Tibial artery (tissue), 4 donors: ENCODE data around the gene NID1.

Source experiments
- DNase-seq, 2 donors: peaks; one replicate each; pipeline ENCODE4 v3.0.0-alpha.2; 2019
- H3K27ac ChIP-seq, 2 donors: fragments of 200-600 bp; sonication (generic) in 1 of 2; 1 replicate in 1 of 2; 2 replicates in 1 of 2; pipeline ENCODE4 v1.5.1; 2018 to 2019; ENCODE audit warnings: mild to moderate bottlenecking in 1 of 2
- H3K27me3 ChIP-seq, 2 donors: fragments of 200-600 bp; sonication (generic) in 1 of 2; one replicate each; pipeline versions ENCODE4 v1.5.1 to v1.6.0; 2016 to 2019
- H3K36me3 ChIP-seq, 3 donors: fragments of 200-600 bp; sonication (generic) in 2 of 3; one replicate each; pipeline ENCODE4 v1.5.1; 2016 to 2019; ENCODE audit warnings: mild to moderate bottlenecking in 2 of 3
- H3K4me1 ChIP-seq, 4 donors: fragments of 200-600 bp; sonication (generic) in 2 of 4; 1 replicate in 3 of 4; 2 replicates in 1 of 4; pipeline ENCODE4 v1.5.1; 2016 to 2019
- H3K4me3 ChIP-seq, 2 donors: fragments of 200-600 bp; sonication (generic) in 1 of 2; 1 replicate in 1 of 2; 2 replicates in 1 of 2; pipeline ENCODE4 v1.5.1; 2018 to 2019; ENCODE audit warnings: mild to moderate bottlenecking in 2 of 2
- H3K9me3 ChIP-seq, 3 donors: fragments of 200-600 bp; sonication (generic) in 1 of 3; one replicate each; pipeline ENCODE4 v1.5.1; 2016 to 2019
- CTCF ChIP-seq, 2 experiments: fragments of 200-600 bp in 1 of 2; fragments of 450-650 bp in 1 of 2; IDR thresholded peaks; one replicate each; pipeline ENCODE4 v1.5.1; 2017 to 2019; ENCODE audit warnings: antibody characterized with exemption in 2 of 2, mild to moderate bottlenecking in 1 of 2, moderate library complexity in 1 of 2
- intact Hi-C: fragments of 100-400 bp; cut with DNase I; formaldehyde crosslinking; loops from one replicate; pipeline ENCODE4 v1.15.0; 2023; ENCODE audit warnings: low total_unique reads

NID1 gene

GRCh38 chr1:236016782-236017400, 48.0 kb downstream of the NID1 start:
- Histone ChIP-seq H3K4me1 (peaks cover 0 to 9% (median 0%) of the 10 kb centered on the region in 4 donors), H3K9me3 (no peaks in the 10 kb centered on the region), H3K4me3 (no peak overlapping the region), H3K27ac (peak overlapping the region in 1 of 2 donors; percentile 45), H3K27me3 (no peaks in the 10 kb centered on the region), H3K36me3 (peaks cover 59 to 80% (median 71%) of the 10 kb centered on the region in 3 donors)
- no peak for TF ChIP-seq CTCF (IDR thresholded peaks at IDR 0.05)
- peak in 1 of 2 donors; percentile 37 for DNase-seq
- intact Hi-C loops = no loop called here

- no peaks in the 10 kb centered on the region for H3K27me3 ChIP-seq
- H3K36me3 ChIP-seq = peaks cover 62 to 80% (median 71%) of the 10 kb centered on the region in 3 donors
- intact Hi-C loops = no loop called here
- peaks cover 0 to 9% (median 0%) of the 10 kb centered on the region in 4 donors for H3K4me1 ChIP-seq
- H3K27ac ChIP-seq = peak overlapping the region; percentile 31 to 45
- no peak for TF ChIP-seq CTCF (IDR thresholded peaks at IDR 0.05)
- no peaks in the 10 kb centered on the region for H3K9me3 ChIP-seq
- peak; percentile 77 to 87 for DNase-seq
- no peak overlapping the region for H3K4me3 ChIP-seq
These were observed 48.8 kb downstream of the NID1 start for GRCh38 chr1:236016083-236016482.

GRCh38 chr1:236015539-236015938, 49.4 kb downstream of the NID1 start:
- H3K9me3 ChIP-seq = no peaks in the 10 kb centered on the region
- TF ChIP-seq CTCF (IDR thresholded peaks at IDR 0.05) = no peak
- intact Hi-C loops = no loop called here
- H3K36me3 ChIP-seq = peaks cover 62 to 80% (median 71%) of the 10 kb centered on the region in 3 donors
- no peak overlapping the region for H3K4me3 ChIP-seq
- H3K27ac ChIP-seq = peak overlapping the region; percentile 31 to 45
- peaks cover 0 to 12% (median 0%) of the 10 kb centered on the region in 4 donors for H3K4me1 ChIP-seq
- DNase-seq = peak in 1 of 2 donors; percentile 48
- no peaks in the 10 kb centered on the region for H3K27me3 ChIP-seq

GRCh38 chr1:236013330-236013729, 51.6 kb downstream of the NID1 start:
- DNase-seq = no peak
- no peaks in the 10 kb centered on the region for H3K27me3 ChIP-seq
- no peaks in the 10 kb centered on the region for H3K9me3 ChIP-seq
- H3K4me3 ChIP-seq = no peak overlapping the region
- TF ChIP-seq CTCF (IDR thresholded peaks at IDR 0.05) = no peak
- H3K36me3 ChIP-seq = peaks cover 56 to 79% (median 78%) of the 10 kb centered on the region in 3 donors
- H3K4me1 ChIP-seq = peaks cover 0 to 15% (median 0%) of the 10 kb centered on the region in 4 donors
- H3K27ac ChIP-seq = no peak overlapping the region
- intact Hi-C loops = no loop called here

GRCh38 chr1:236011641-236012040, 53.2 kb downstream of the NID1 start:
- H3K9me3 ChIP-seq = no peaks in the 10 kb centered on the region

More at GRCh38 chr1:236011641-236012040, 53.2 kb downstream of the NID1 start:
- H3K36me3 ChIP-seq = peaks cover 58 to 82% (median 81%) of the 10 kb centered on the region in 3 donors
- DNase-seq = no peak
- intact Hi-C loops = no loop called here
- H3K4me3 ChIP-seq = no peak overlapping the region
- no peak for TF ChIP-seq CTCF (IDR thresholded peaks at IDR 0.05)
- H3K27ac ChIP-seq = no peak overlapping the region
- H3K4me1 ChIP-seq = peaks cover 0 to 14% (median 0%) of the 10 kb centered on the region in 4 donors
- no peaks in the 10 kb centered on the region for H3K27me3 ChIP-seq
